ENCODE results near the gene STARD13. TPM values are rescaled to one million over a fixed set of nuclear protein-coding genes. Genes with fewer than 3 reads are reported as not detected.

STARD13 gene
- total RNA-seq, 4 donors from 2014 or later, result 9.5 to 33.9 (median 30.3) TPM

DNA sequence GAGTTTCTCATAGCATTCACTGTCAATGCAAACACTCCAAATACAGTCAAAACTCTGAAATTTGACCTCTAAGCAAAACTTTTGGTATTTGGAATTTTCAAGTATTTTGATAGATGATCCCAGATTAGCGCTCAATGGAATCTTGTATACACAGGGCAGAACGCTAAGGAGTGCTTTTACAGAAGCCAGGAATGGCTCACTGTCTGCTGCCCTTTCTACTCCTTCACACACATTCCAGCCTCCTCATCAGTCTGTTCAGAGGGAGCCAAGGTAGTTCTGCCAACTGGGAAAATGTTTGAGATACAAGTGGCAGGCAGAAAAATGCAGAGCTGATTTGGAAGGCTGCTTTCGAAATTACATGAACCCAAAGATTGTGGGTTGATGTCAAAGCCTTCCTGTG lies 4.4 kb upstream of the STARD13 start:
- H3K36me3 ChIP-seq, result no peaks in the 10 kb centered on the region
- DNase-seq, result no peak
- TF ChIP-seq POLR2A (IDR thresholded peaks at IDR 0.05), result no peak
- TF ChIP-seq, protein P1, sequence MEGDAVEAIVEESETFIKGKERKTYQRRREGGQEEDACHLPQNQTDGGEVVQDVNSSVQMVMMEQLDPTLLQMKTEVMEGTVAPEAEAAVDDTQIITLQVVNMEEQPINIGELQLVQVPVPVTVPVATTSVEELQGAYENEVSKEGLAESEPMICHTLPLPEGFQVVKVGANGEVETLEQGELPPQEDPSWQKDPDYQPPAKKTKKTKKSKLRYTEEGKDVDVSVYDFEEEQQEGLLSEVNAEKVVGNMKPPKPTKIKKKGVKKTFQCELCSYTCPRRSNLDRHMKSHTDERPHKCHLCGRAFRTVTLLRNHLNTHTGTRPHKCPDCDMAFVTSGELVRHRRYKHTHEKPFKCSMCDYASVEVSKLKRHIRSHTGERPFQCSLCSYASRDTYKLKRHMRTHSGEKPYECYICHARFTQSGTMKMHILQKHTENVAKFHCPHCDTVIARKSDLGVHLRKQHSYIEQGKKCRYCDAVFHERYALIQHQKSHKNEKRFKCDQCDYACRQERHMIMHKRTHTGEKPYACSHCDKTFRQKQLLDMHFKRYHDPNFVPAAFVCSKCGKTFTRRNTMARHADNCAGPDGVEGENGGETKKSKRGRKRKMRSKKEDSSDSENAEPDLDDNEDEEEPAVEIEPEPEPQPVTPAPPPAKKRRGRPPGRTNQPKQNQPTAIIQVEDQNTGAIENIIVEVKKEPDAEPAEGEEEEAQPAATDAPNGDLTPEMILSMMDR (IDR thresholded peaks at IDR 0.05), result no peak
- no peaks in the 10 kb centered on the region for H3K9me3 ChIP-seq
- peaks cover 0 to 3% (median 0%) of the 10 kb centered on the region in 4 donors for H3K4me1 ChIP-seq
- no peak overlapping the region for H3K27ac ChIP-seq
- H3K4me3 ChIP-seq, result no peak overlapping the region
- H3K27me3 ChIP-seq, result no peaks in the 10 kb centered on the region

DNA sequence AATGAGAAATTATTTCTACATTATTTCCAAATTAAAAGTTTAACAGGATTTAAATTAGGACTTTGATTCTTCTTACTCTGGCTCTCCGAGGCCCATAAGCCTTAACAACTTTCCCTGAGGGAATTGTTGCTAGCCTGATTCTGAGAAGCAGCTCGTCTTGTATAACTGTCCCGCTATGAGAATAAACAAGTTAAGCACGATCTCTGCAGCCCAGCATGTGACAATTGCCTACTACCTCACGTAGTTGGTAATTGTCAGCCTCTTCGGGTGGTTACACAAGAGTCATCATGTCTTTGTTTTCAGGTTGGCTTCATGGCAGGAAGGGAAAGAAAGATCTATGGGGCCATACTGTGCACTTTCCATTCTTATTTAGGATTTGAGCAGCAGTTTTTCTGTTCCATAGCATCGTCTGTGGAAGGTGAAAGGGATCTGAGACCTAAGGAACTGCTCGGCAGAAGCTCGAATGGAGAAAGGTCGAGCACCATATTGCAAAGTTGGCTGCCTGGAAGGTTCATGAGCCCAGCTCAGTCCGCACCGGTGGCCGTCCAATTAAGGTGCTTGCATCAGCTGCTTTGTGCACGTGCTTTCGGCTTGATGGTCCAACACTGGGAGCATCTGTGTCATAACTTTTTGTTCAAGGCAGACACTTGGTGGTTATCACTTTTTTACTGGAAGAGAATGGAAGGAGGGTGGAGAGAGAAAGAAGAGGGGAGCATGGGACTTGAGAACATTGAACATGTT lies 1.8 kb upstream of the STARD13 start:
- peaks cover 0 to 3% (median 0%) of the 10 kb centered on the region in 4 donors for H3K4me1 ChIP-seq
- peak overlapping the region in 1 of 4 donors; percentile 92 for H3K27ac ChIP-seq
- H3K27me3 ChIP-seq, result no peaks in the 10 kb centered on the region
- no peak for DNase-seq
- H3K4me3 ChIP-seq, result no peak overlapping the region
- TF ChIP-seq POLR2A (IDR thresholded peaks at IDR 0.05), result no peak
- TF ChIP-seq, protein P1 (IDR thresholded peaks at IDR 0.05), result no peak
- no peaks in the 10 kb centered on the region for H3K9me3 ChIP-seq
- H3K36me3 ChIP-seq, result no peaks in the 10 kb centered on the region

DNA sequence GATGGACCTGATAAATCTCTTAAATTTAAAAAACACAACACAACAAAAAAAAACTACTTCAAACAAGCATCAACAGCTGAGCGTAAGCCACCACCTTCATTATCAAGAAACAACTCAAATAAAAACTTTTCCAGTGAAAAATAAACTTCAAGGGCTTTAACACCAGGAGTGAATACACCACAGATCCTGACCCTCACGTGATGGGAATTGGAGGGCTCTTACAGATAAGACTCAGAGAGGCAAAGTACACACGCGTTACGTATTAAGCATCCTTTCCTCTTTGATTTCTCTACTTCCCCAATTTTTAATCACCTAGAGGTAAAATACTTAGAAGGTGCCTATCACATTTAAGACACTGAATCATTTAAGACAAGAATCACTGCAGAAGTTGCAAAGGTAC lies 573 bp upstream of the STARD13 start:
- peak overlapping the region; percentile 29 to 76 (median 57) for H3K4me3 ChIP-seq
- no peak for DNase-seq
- H3K4me1 ChIP-seq, result peaks cover 0 to 3% (median 0%) of the 10 kb centered on the region in 4 donors
- H3K9me3 ChIP-seq, result no peaks in the 10 kb centered on the region
- H3K36me3 ChIP-seq, result no peaks in the 10 kb centered on the region
- no peaks in the 10 kb centered on the region for H3K27me3 ChIP-seq
- peak overlapping the region; percentile 42 to 92 (median 82) for H3K27ac ChIP-seq
- no peak for TF ChIP-seq POLR2A (IDR thresholded peaks at IDR 0.05)
- TF ChIP-seq, protein P1 (IDR thresholded peaks at IDR 0.05), result no peak

DNA sequence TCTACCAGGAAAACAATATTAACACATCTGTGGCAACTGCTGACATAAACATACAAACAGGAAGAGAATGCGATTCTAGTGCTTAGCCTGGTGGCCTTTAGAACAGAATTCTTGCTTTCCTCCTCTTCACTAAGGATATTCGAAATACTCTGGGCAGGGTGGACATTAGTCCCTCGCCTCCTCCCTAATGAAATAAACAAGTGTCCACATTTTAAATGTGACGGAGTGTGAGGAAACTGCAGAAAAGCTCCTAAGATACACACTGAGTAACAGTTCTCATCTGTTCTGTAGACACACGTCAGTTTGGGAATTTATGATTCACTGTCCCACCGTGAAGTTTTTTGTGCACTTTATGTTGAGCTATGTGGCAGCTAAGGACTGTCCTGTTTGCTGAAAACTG lies 639 bp downstream of the STARD13 start:
- Histone ChIP-seq H3K27ac (peak overlapping the region; percentile 61 to 92 (median 82)), H3K4me1 (peaks cover 0 to 7% (median 0%) of the 10 kb centered on the region in 4 donors), H3K9me3 (no peaks in the 10 kb centered on the region), H3K36me3 (no peaks in the 10 kb centered on the region), H3K4me3 (peak overlapping the region in 3 of 4 donors; percentile 45 to 76 (median 69)), H3K27me3 (no peaks in the 10 kb centered on the region)
- TF ChIP-seq, protein P1 (IDR thresholded peaks at IDR 0.05), result no peak
- TF ChIP-seq POLR2A (IDR thresholded peaks at IDR 0.05), result no peak
- DNase-seq, result no peak

DNA sequence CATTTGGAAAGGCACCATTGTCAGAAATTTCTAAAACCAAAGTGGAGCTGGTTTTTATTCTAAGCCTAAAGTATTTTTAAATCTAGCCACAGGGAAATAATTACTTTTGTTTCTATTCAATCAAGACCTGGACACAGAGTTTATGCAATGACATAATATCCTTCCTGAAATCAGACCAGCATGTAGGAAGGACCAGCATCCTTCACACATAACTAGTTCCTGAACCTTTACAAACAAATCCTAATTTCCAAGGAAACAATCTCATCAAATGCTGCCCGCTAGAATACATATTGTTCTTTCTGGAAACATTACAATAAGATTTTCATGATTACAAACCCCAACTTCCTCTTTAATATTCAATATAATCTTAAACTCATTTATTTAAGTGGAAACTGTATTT lies 1.5 kb downstream of the STARD13 start:
- TF ChIP-seq, protein P1 (IDR thresholded peaks at IDR 0.05), result no peak
- no peak for TF ChIP-seq POLR2A (IDR thresholded peaks at IDR 0.05)
- H3K27me3 ChIP-seq, result no peaks in the 10 kb centered on the region
- DNase-seq, result no peak
- H3K36me3 ChIP-seq, result no peaks in the 10 kb centered on the region
- peak overlapping the region in 1 of 4 donors; percentile 92 for H3K27ac ChIP-seq
- H3K9me3 ChIP-seq, result no peaks in the 10 kb centered on the region
- H3K4me3 ChIP-seq, result peak overlapping the region in 2 of 4 donors; percentile 8 to 69
- H3K4me1 ChIP-seq, result peaks cover 0 to 16% (median 0%) of the 10 kb centered on the region in 4 donors
